Measurements from ENCODE around the gene CD58. TPM values are rescaled to one million over a fixed set of nuclear protein-coding genes. Genes with fewer than 3 reads are reported as not detected.

Gene CD58
- total RNA-seq, 1 donor from 2014 or later = 160 TPM

DNA sequence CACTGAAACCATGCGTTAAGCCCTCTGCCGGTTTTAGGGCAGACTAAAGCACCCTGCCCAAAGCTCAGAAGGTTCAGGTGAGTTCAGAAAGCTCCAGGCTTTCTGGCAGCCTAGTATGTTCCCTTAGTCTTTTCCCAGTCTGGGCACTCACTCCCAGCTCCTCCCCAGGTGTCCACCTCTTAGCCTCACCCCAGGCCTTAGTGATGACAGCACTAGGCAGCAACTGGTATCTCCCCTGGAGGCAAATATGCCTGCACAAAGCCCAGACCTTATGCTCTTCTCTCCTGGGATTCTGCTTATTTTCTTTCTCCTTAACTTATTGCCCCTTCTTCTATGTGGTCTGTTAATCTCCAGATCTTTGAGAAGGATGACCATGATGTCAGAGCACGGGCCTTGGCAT, 80.2 kb downstream of the CD58 start:
- Mint-ChIP-seq H3K27me3 (no peaks in the 10 kb centered on the region), H3K9me3 (no peaks in the 10 kb centered on the region), H3K4me3 (no peak overlapping the region), H3K4me1 (peaks cover 12% of the 10 kb centered on the region), H3K36me3 (ENCODE audit: low read depth) (no peaks in the 10 kb centered on the region), H3K27ac (no peak overlapping the region)
- ChIA-PET CTCF (interaction anchor here (1.1 to 1.6 kb wide), 2 partner anchors 9 to 351 kb away, joined by 6 to 10 read pairs; no protein-coding TSS in a partner anchor), POLR2A (no interaction called here)
- intact Hi-C loops (cut with micrococcal nuclease) = no loop called here
- ATAC-seq (ENCODE audit: low read depth) = no peak
- TF ChIP-seq, protein P1, sequence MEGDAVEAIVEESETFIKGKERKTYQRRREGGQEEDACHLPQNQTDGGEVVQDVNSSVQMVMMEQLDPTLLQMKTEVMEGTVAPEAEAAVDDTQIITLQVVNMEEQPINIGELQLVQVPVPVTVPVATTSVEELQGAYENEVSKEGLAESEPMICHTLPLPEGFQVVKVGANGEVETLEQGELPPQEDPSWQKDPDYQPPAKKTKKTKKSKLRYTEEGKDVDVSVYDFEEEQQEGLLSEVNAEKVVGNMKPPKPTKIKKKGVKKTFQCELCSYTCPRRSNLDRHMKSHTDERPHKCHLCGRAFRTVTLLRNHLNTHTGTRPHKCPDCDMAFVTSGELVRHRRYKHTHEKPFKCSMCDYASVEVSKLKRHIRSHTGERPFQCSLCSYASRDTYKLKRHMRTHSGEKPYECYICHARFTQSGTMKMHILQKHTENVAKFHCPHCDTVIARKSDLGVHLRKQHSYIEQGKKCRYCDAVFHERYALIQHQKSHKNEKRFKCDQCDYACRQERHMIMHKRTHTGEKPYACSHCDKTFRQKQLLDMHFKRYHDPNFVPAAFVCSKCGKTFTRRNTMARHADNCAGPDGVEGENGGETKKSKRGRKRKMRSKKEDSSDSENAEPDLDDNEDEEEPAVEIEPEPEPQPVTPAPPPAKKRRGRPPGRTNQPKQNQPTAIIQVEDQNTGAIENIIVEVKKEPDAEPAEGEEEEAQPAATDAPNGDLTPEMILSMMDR (IDR thresholded peaks at IDR 0.05) = no peak
- no peak for DNase-seq

DNA sequence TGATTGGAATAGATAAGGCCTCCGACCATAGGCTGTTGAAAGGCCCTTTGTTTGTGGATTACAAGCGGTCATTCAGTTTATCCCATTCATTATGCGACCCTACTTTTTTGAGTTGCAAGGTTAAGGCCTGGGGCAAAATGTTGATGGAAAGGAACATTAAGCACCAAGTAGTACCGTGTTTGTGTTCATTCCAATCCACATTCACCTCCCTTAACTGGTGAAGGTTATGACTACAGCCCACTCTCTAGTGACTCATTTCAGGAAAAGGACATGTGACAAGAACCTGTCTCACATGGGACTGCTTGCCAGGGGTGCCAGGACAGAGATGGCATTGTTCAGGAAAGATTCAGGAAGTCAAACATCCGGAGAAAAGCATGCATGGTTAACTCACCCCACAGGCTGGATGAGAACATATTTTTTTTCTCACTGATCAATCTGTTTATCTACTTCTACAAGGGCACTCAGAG, 81.6 kb downstream of the CD58 start:
- POLR2A ChIA-PET = no interaction called here
- CTCF ChIA-PET = interaction anchor here (1.6 kb wide), 1 partner anchor 10 kb away, joined by 6 read pairs; no protein-coding TSS in a partner anchor

DNA sequence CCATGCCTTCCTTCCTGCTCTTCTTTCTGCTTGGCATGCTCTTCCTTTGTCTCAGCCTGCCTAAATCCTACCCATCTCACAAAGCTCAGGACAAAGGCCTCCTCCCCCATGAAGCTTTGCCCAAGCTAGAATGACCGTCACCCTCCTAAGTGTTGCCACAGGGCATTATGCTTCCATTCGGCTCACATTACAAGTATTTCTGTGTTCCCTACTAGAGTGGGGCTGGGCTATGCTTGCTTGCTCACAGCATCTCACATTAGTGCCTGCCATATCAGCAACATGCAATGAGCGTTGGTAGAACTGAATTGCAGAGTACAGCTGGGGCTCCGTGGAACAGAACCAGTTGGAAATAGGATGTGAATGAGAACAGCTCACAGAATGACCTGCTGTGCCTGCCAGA, 82.8 kb downstream of the CD58 start:
- H3K27me3 Mint-ChIP-seq = no peaks in the 10 kb centered on the region
- TF ChIP-seq, protein P1 (IDR thresholded peaks at IDR 0.05) = no peak
- H3K36me3 Mint-ChIP-seq (ENCODE audit: low read depth) = no peaks in the 10 kb centered on the region
- CTCF ChIA-PET = interaction anchor here (0.9 to 8.0 kb wide), 4 partner anchors 11 to 347 kb away, joined by 3 to 250 read pairs (median 18); no protein-coding TSS in a partner anchor
- H3K4me1 Mint-ChIP-seq = peaks cover 12% of the 10 kb centered on the region
- POLR2A ChIA-PET = interaction anchor here (0.7 kb wide), 1 partner anchor 19 kb away, joined by 10 read pairs; no protein-coding TSS in a partner anchor
- no peaks in the 10 kb centered on the region for H3K9me3 Mint-ChIP-seq
- H3K27ac Mint-ChIP-seq = no peak overlapping the region
- no peak overlapping the region for H3K4me3 Mint-ChIP-seq
- DNase-seq (no peak), ATAC-seq (ENCODE audit: low read depth) (no peak)
- intact Hi-C loops (cut with micrococcal nuclease) = no loop called here

More for the DNA sequence above, 81.6 kb downstream of the CD58 start:
- Mint-ChIP-seq H3K4me3 (no peak overlapping the region), H3K36me3 (ENCODE audit: low read depth) (no peaks in the 10 kb centered on the region), H3K27me3 (no peaks in the 10 kb centered on the region), H3K4me1 (peaks cover 12% of the 10 kb centered on the region), H3K9me3 (no peaks in the 10 kb centered on the region), H3K27ac (no peak overlapping the region)
- intact Hi-C loops (cut with micrococcal nuclease) = no loop called here
- DNase-seq = no peak
- no peak for ATAC-seq (ENCODE audit: low read depth)
- TF ChIP-seq, protein P1 (IDR thresholded peaks at IDR 0.05) = no peak

DNA sequence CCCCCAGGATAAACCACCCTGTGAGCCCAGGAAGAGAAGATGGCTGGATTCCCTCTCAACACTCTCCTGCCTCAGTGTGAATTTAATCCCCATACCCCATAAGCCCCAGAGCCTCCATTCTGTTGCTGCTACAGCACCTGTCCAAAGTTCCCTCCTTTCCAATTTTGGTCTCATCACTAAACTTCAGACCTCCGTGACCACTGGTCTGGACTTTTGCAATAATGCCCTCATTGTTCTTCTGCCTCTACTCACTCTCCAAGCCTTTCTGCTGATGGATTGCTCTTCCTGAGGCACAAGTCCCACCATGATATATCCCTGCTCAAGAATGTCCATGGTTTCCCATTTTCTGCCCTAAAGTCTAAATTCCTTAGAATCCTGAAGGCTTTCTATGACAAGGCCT, 83.2 kb downstream of the CD58 start:
- POLR2A ChIA-PET = no interaction called here
- Mint-ChIP-seq H3K27me3 (no peaks in the 10 kb centered on the region), H3K9me3 (no peaks in the 10 kb centered on the region), H3K4me1 (peaks cover 12% of the 10 kb centered on the region), H3K27ac (no peak overlapping the region), H3K36me3 (ENCODE audit: low read depth) (no peaks in the 10 kb centered on the region), H3K4me3 (no peak overlapping the region)
- intact Hi-C loops (cut with micrococcal nuclease) = no loop called here
- DNase-seq (no peak), ATAC-seq (ENCODE audit: low read depth) (no peak)
- TF ChIP-seq, protein P1 (IDR thresholded peaks at IDR 0.05) = no peak
- CTCF ChIA-PET = interaction anchor here (0.9 to 8.0 kb wide), 6 partner anchors 12 to 347 kb away, joined by 3 to 250 read pairs (median 8); no protein-coding TSS in a partner anchor

DNA sequence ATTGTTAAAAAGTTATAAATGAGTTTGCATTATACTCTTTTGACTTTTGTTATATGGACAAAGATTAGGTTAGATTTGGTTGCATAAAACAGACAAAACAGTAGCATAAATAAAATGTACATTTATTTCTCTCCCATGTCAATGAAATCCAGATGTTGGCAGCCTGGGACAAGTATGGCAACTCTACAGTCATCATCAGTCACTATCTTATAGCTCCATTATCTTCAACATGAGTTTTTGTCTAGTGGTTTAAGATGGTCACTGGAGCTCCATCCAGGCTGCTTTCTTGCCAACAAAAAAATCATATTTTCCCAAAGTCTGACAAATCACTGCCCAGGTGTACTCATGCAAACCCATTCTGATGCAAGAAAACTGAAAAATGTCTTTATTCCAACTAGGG, 83.8 kb downstream of the CD58 start:
- Mint-ChIP-seq H3K27me3 (no peaks in the 10 kb centered on the region), H3K4me3 (no peak overlapping the region), H3K4me1 (peaks cover 12% of the 10 kb centered on the region), H3K27ac (no peak overlapping the region), H3K9me3 (no peaks in the 10 kb centered on the region), H3K36me3 (ENCODE audit: low read depth) (no peaks in the 10 kb centered on the region)
- TF ChIP-seq, protein P1 (IDR thresholded peaks at IDR 0.05) = no peak
- DNase-seq (no peak), ATAC-seq (ENCODE audit: low read depth) (no peak)
- POLR2A ChIA-PET = no interaction called here
- intact Hi-C loops (cut with micrococcal nuclease) = no loop called here
- CTCF ChIA-PET = interaction anchor here (0.9 to 8.0 kb wide), 7 partner anchors 11 to 346 kb away, joined by 3 to 250 read pairs (median 17); no protein-coding TSS in a partner anchor

Data from activated B cell treated with CpG ODN at 0.5 μM for 24 hours (primary cell).